PC-3 (cell line): ENCODE results near the gene C1QTNF5. TPM values are rescaled to one million over a fixed set of nuclear protein-coding genes. Genes with fewer than 3 reads are reported as not detected.
A peak's percentile ranks its signal among the peaks of the same experiment; 100 is the strongest.

Source experiments
- ATAC-seq: fragments of 200-7000 bp; cut with Tn5 transposase; 2 replicates; pipeline ENCODE4 v1.9.1; 2020; ENCODE audit warnings: mild to moderate bottlenecking, moderate library complexity
- BruUV-seq: library from RNA; stranded (reverse); fragments of 400-500 nt; replicated peaks from 2 replicates; lab custom pipeline; 2021; lab: Mats Ljungman, UMichigan
- CTCF ChIA-PET: fragments of 300-600 bp; sonication (Branson Sonifier 250); formaldehyde crosslinking; loops from one replicate; lab custom pipeline; 2022; ENCODE audit warnings: antibody characterized with exemption; lab: Charles Lee
- POLR2A ChIA-PET: fragments of 300-600 bp; sonication (Branson Sonifier 250); formaldehyde crosslinking; loops from one replicate; lab custom pipeline; 2022; ENCODE audit warnings: antibody characterized with exemption; ENCODE audit not compliant: unreplicated experiment; lab: Charles Lee
- DNase-seq: peaks from one replicate; pipeline ENCODE4 v3.0.0-alpha.2; 2015
- H2AFZ ChIP-seq: fragments of 300-600 bp; sonication (generic); 2 replicates; pipeline ENCODE4 v1.6.0; 2016; ENCODE audit warnings: antibody characterized with exemption, low read length
- H3F3A ChIP-seq: fragments of 300-600 bp; sonication (generic); one replicate; pipeline ENCODE4 v1.6.0; 2017; ENCODE audit warnings: antibody characterized with exemption, low read length, control low read depth, mild to moderate bottlenecking; ENCODE audit not compliant: unreplicated experiment
- H3K27ac ChIP-seq: fragments of 300-600 bp; sonication (generic); 2 replicates; pipeline ENCODE4 v1.5.1; 2016; ENCODE audit warnings: mild to moderate bottlenecking, low read length
- H3K27me3 ChIP-seq: fragments of 300-600 bp; sonication (generic); 2 replicates; pipeline ENCODE4 v1.6.1; 2016; ENCODE audit warnings: low read length, mixed read lengths
- H3K36me3 ChIP-seq: fragments of 300-600 bp; sonication (generic); 2 replicates; pipeline ENCODE4 v1.6.1; 2016; ENCODE audit warnings: low read depth, mixed run types, low read length, mixed read lengths
- H3K4me1 ChIP-seq: fragments of 300-600 bp; sonication (generic); 2 replicates; pipeline ENCODE4 v1.5.1; 2016; ENCODE audit warnings: low read length; ENCODE audit not compliant: insufficient read depth
- H3K4me2 ChIP-seq: fragments of 300-600 bp; sonication (generic); 2 replicates; pipeline ENCODE4 v1.6.0; 2016; ENCODE audit warnings: low read length
- H3K4me3 ChIP-seq: fragments of 300-600 bp; sonication (generic); 2 replicates; pipeline ENCODE4 v1.5.1; 2016; ENCODE audit warnings: mild to moderate bottlenecking, low read length, mixed read lengths
- H3K79me2 ChIP-seq: fragments of 300-600 bp; sonication (generic); 2 replicates; pipeline ENCODE4 v1.6.1; 2017; ENCODE audit warnings: low read length, mixed read lengths
- H3K9ac ChIP-seq: fragments of 300-600 bp; sonication (generic); 2 replicates; pipeline ENCODE4 v1.6.0; 2016; ENCODE audit warnings: mild to moderate bottlenecking, low read length
- H3K9me2 ChIP-seq: fragments of 300-600 bp; sonication (generic); replicated peaks from 2 replicates; pipeline ENCODE4 v1.6.1; 2016; ENCODE audit warnings: mixed run types, low read length, mixed read lengths
- H3K9me3 ChIP-seq: fragments of 300-600 bp; sonication (generic); 2 replicates; pipeline ENCODE4 v1.6.1; 2016; ENCODE audit warnings: low read length, mixed read lengths
- H4K20me1 ChIP-seq: fragments of 300-600 bp; sonication (generic); 2 replicates; pipeline ENCODE4 v1.6.1; 2016; ENCODE audit warnings: low read length, mixed read lengths
- CTCF ChIP-seq: fragments of 300-600 bp; sonication (generic); conservative IDR thresholded peaks from 2 replicates; pipeline ENCODE4 v1.5.1; 2017; ENCODE audit warnings: antibody characterized with exemption, low read depth, mild to moderate bottlenecking, low read length
- EZH2 ChIP-seq: fragments of 300-600 bp; sonication (generic); IDR thresholded peaks from one replicate; pipeline ENCODE4 v1.6.1; 2017; ENCODE audit warnings: antibody characterized with exemption, mild to moderate bottlenecking, low read length; ENCODE audit not compliant: unreplicated experiment
- EZH2phosphoT487 ChIP-seq: fragments of 300-600 bp; sonication (generic); IDR thresholded peaks from 2 replicates; pipeline ENCODE4 v1.6.1; 2018; ENCODE audit warnings: mild to moderate bottlenecking, antibody characterized with exemption, low read length, borderline replicate concordance
- intact Hi-C: fragments of 100-400 bp; cut with micrococcal nuclease; formaldehyde crosslinking; loops from 2 replicates; pipeline ENCODE4 v1.9.0; 2023
- total RNA-seq: library from RNA; depleted of rRNA; stranded (reverse); fragments of >200 nt; gene quantifications from 2 replicates; pipeline ENCODE4 v1.2.3, GENCODE V29; 2014

The C1QTNF5 gene
- total RNA-seq, 1 experiment from 2014 or later = 2.0 TPM

GRCh38 chr11:119318240-119319135, 22.2 kb downstream of the C1QTNF5 start:
- Histone ChIP-seq H4K20me1 (0 out of 2 replicates have a peak, but pooled peaks cover 5% of the 10 kb centered on the region), H3K9ac (no peak overlapping the region; the same call in 1 of the 2 replicates), H3K36me3 (peaks cover 15% of the 10 kb centered on the region), H3F3A (no peaks in the 10 kb centered on the region), H3K9me3 (no peaks in the 10 kb centered on the region), H3K9me2 (no peaks in the 10 kb centered on the region), H3K4me3 (no peak overlapping the region), H3K27me3 (no peaks in the 10 kb centered on the region), H3K4me2 (peak overlapping the region; percentile 53), H2AFZ (peak overlapping the region; percentile 54), H3K79me2 (peaks cover 29% of the 10 kb centered on the region), H3K27ac (peak overlapping the region; percentile 64), H3K4me1 (peaks cover 50% of the 10 kb centered on the region)
- intact Hi-C loops = no loop called here
- BruUV-seq = no TSS peak
- ATAC-seq (no peak; the same call in 1 of the 2 replicates), DNase-seq (peak; percentile 76)
- ChIA-PET CTCF (interaction anchor here (0.5 kb wide), 1 partner anchor 11 kb away, joined by 3 read pairs; no protein-coding TSS in a partner anchor), POLR2A (interaction anchor here (0.6 kb wide), 1 partner anchor 20 kb away, joined by 18 read pairs; no protein-coding TSS in a partner anchor)
- no peak for TF ChIP-seq CTCF
- no peak for TF ChIP-seq EZH2
- no peak for TF ChIP-seq EZH2phosphoT487

GRCh38 chr11:119317592-119318239, 23.0 kb downstream of the C1QTNF5 start:
- Histone ChIP-seq H3F3A (no peaks in the 10 kb centered on the region), H3K4me2 (peak overlapping the region; percentile 71), H3K9me3 (no peaks in the 10 kb centered on the region), H3K27ac (peak overlapping the region; percentile 64), H3K4me1 (peaks cover 50% of the 10 kb centered on the region), H3K4me3 (peak overlapping the region; percentile 43; the same call in 1 of the 2 replicates), H4K20me1 (0 out of 2 replicates have a peak, but pooled peaks cover 5% of the 10 kb centered on the region), H3K27me3 (no peaks in the 10 kb centered on the region), H3K79me2 (peaks cover 29% of the 10 kb centered on the region), H3K9me2 (no peaks in the 10 kb centered on the region), H3K9ac (no peak overlapping the region; the same call in 1 of the 2 replicates), H3K36me3 (peaks cover 19% of the 10 kb centered on the region), H2AFZ (0 out of 2 replicates have a peak overlapping the region, but pooled peaks have one; percentile 25)
- intact Hi-C loops = no loop called here
- CTCF ChIA-PET = interaction anchor here (0.5 kb wide), 1 partner anchor 10 kb away, joined by 3 read pairs; no protein-coding TSS in a partner anchor
- TF ChIP-seq EZH2 (no peak), CTCF (no peak), EZH2phosphoT487 (no peak)
- no TSS peak for BruUV-seq
- POLR2A ChIA-PET = interaction anchor here (0.5 to 0.6 kb wide), 2 partner anchors 21 to 43 kb away, joined by 3 to 18 read pairs; no protein-coding TSS in a partner anchor
- DNase-seq (no peak), ATAC-seq (no peak)
